HEK293T (cell line): ENCODE data around the gene DMD.
"Not testable (repeated sequence)": the region's sequence is repeated elsewhere in the genome, so short reads cannot be mapped to it uniquely, and the experiment has no call there.

ENCODE experiments used
- BHLHE40 ChIP-seq: fragments of 450-650 bp; IDR thresholded peaks from 2 replicates; pipeline ENCODE4 v1.6.1; 2016; ENCODE audit warnings: mild to moderate bottlenecking, moderate library complexity, borderline replicate concordance
- ELF4 ChIP-seq: fragments of 450-650 bp; IDR thresholded peaks from 2 replicates; pipeline ENCODE4 v1.6.1; 2017; ENCODE audit warnings: antibody characterized with exemption
- FOXK2 ChIP-seq: fragments of 450-650 bp; IDR thresholded peaks from 2 replicates; pipeline ENCODE4 v1.6.1; 2016; ENCODE audit warnings: mild to moderate bottlenecking
- FOXM1 ChIP-seq: fragments of 450-650 bp; IDR thresholded peaks from 2 replicates; pipeline ENCODE4 v1.6.1; 2017; ENCODE audit warnings: mild to moderate bottlenecking, borderline replicate concordance
- NFRKB ChIP-seq: fragments of 450-650 bp; IDR thresholded peaks from 2 replicates; pipeline ENCODE4 v1.6.1; 2016; ENCODE audit warnings: mild to moderate bottlenecking, moderate library complexity
- SUZ12 ChIP-seq: fragments of 450-650 bp; IDR thresholded peaks from 2 replicates; pipeline ENCODE4 v1.6.1; 2016; ENCODE audit warnings: mild to moderate bottlenecking
- TF ChIP-seq, protein P1 (sequence below): fragments of 450-650 bp; IDR thresholded peaks from 2 replicates; pipeline ENCODE4 v1.6.1; 2016

DNA sequence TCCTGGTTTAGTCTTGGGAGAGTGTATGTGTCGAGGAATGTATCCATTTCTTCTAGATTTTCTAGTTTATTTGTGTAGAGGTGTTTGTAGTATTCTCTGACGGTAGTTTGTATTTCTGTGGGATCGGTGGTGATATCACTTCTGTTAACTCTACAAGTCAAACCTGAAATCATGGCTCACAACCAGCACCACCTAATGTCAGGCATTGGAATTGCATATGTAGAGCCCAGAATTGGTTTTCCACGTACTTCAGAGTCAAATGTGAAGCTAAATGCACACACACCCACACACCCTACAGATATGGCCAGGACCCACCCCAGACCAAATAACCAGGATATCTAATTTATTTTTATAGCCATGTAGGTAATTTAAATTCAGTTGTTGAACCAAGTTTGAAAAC is 964.7 kb downstream of the DMD start:
- TF ChIP-seq BHLHE40, SUZ12, NFRKB, ELF4, FOXK2, FOXM1: not testable (repeated sequence)
- TF ChIP-seq, protein P1, sequence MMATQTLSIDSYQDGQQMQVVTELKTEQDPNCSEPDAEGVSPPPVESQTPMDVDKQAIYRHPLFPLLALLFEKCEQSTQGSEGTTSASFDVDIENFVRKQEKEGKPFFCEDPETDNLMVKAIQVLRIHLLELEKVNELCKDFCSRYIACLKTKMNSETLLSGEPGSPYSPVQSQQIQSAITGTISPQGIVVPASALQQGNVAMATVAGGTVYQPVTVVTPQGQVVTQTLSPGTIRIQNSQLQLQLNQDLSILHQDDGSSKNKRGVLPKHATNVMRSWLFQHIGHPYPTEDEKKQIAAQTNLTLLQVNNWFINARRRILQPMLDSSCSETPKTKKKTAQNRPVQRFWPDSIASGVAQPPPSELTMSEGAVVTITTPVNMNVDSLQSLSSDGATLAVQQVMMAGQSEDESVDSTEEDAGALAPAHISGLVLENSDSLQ = not testable (repeated sequence)
